ENCODE data around the gene TWSG1.

GRCh38 chr18:9292047-9292446 lies 42.5 kb upstream of the TWSG1 start:
- no peak for TF ChIP-seq POLR2AphosphoS5 (IDR thresholded peaks at IDR 0.05; ENCODE audit: low read depth, low read length)
- no peak for TF ChIP-seq POLR2A (IDR thresholded peaks at IDR 0.05; ENCODE audit: low read depth, low read length)
- TF ChIP-seq TAF1 (IDR thresholded peaks at IDR 0.05; ENCODE audit: borderline replicate concordance, low read depth, low read length) = no peak
